Amniotic stem cell (primary cell): ENCODE data around the gene HOXD3.

ENCODE experiments used
- DNase-seq: peaks from one replicate; lab custom pipeline; 2025; lab: John Stamatoyannopoulos, UW

The HOXD3 gene

GRCh38 chr2:176212276-176212675, 55.2 kb downstream of the HOXD3 start:
- no peak for DNase-seq

GRCh38 chr2:176213406-176213805, 56.3 kb downstream of the HOXD3 start:
- no peak for DNase-seq
